Tibial nerve (tissue), 4 donors: ENCODE measurements around the gene ARHGEF26. TPM values are rescaled to one million over a fixed set of nuclear protein-coding genes. Genes with fewer than 3 reads are reported as not detected.

Experiments used
- DNase-seq, 2 donors: peaks; one replicate each; pipeline ENCODE4 v3.0.0-alpha.2; 2019; ENCODE audit warnings: low spot score in 2 of 2
- H3K27ac ChIP-seq, 4 donors: fragments of 200-600 bp; sonication (generic) in 3 of 4; one replicate each; pipeline ENCODE4 v1.5.1; 2017 to 2019; ENCODE audit warnings: mild to moderate bottlenecking in 1 of 4
- H3K27me3 ChIP-seq, 2 donors: fragments of 200-600 bp; sonication (generic) in 1 of 2; one replicate each; pipeline versions ENCODE4 v1.5.1 to v1.6.0; 2017 to 2019
- H3K36me3 ChIP-seq, 3 donors: fragments of 200-600 bp; sonication (generic); one replicate each; pipeline ENCODE4 v1.5.1; 2018 to 2019
- H3K4me1 ChIP-seq, 4 donors: fragments of 200-600 bp; sonication (generic) in 3 of 4; one replicate each; pipeline ENCODE4 v1.5.1; 2017 to 2019
- H3K4me3 ChIP-seq, 4 donors: fragments of 200-600 bp; sonication (generic) in 3 of 4; one replicate each; pipeline ENCODE4 v1.5.1; 2017 to 2019; ENCODE audit warnings: mild to moderate bottlenecking in 1 of 4, moderate library complexity in 1 of 4
- H3K9me3 ChIP-seq, 4 donors: fragments of 200-600 bp; sonication (generic) in 3 of 4; one replicate each; pipeline ENCODE4 v1.5.1; 2017 to 2019
- EP300 ChIP-seq, 2 donors: sonication (generic); formaldehyde crosslinking; IDR thresholded peaks; one replicate each; pipeline ENCODE4 v1.6.1; 2017; ENCODE audit warnings: antibody characterized with exemption in 2 of 2, mild to moderate bottlenecking in 1 of 2
- POLR2A ChIP-seq, 2 donors: fragments of 450-650 bp; IDR thresholded peaks; one replicate each; pipeline ENCODE4 v1.6.1; 2017; ENCODE audit warnings: antibody characterized with exemption in 2 of 2, mild to moderate bottlenecking in 2 of 2, moderate library complexity in 2 of 2
- WGBS, 2 donors: methylation state at CpG; one replicate each; pipeline ENCODE4 v1.1.5; 2018; 5-methylcytosine and 5-hydroxymethylcytosine counted together
- total RNA-seq, 4 donors: library from RNA; depleted of rRNA; stranded (reverse); fragments of >200 nt; gene quantifications; one replicate each; pipeline ENCODE4 v1.1.0, GENCODE V29; 2016
- TF ChIP-seq, protein P1 (sequence below), 5 experiments: fragments of 200-600 bp in 3 of 5; fragments of 450-650 bp in 2 of 5; sonication (generic) in 3 of 5; IDR thresholded peaks; one replicate each; pipeline ENCODE4 v1.5.1; 2016 to 2019; ENCODE audit warnings: antibody characterized with exemption in 5 of 5, mild to moderate bottlenecking in 3 of 5, moderate library complexity in 2 of 5

The ARHGEF26 gene
- total RNA-seq, 4 donors from 2014 or later, result 44.7 to 82.8 (median 64.4) TPM

DNA sequence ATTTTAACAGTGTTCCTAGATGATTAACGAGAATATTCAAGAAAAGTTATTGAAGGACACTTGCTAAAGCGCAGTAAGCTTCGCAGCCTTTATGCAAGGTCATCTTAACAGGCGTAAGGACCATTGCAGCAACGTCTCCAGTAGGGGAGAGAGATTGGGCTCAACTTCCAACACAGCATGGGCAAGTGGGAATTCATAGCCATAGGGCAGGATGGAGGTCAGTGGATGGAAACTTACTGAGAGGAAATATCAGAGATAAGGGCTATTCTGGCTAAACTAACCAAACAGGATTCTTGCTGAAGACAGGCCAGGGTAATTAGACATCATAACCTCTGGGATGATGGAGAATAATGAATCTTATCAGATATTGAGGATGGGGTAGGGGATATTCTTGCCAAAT lies 120.3 kb downstream of the ARHGEF26 start:
- no peak for DNase-seq
- peaks cover 0 to 60% (median 16%) of the 10 kb centered on the region in 4 donors for H3K4me1 ChIP-seq
- H3K27me3 ChIP-seq, result no peaks in the 10 kb centered on the region
- TF ChIP-seq POLR2A (IDR thresholded peaks at IDR 0.05) (no peak), EP300 (IDR thresholded peaks at IDR 0.05) (no peak)
- TF ChIP-seq, protein P1, sequence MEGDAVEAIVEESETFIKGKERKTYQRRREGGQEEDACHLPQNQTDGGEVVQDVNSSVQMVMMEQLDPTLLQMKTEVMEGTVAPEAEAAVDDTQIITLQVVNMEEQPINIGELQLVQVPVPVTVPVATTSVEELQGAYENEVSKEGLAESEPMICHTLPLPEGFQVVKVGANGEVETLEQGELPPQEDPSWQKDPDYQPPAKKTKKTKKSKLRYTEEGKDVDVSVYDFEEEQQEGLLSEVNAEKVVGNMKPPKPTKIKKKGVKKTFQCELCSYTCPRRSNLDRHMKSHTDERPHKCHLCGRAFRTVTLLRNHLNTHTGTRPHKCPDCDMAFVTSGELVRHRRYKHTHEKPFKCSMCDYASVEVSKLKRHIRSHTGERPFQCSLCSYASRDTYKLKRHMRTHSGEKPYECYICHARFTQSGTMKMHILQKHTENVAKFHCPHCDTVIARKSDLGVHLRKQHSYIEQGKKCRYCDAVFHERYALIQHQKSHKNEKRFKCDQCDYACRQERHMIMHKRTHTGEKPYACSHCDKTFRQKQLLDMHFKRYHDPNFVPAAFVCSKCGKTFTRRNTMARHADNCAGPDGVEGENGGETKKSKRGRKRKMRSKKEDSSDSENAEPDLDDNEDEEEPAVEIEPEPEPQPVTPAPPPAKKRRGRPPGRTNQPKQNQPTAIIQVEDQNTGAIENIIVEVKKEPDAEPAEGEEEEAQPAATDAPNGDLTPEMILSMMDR (IDR thresholded peaks at IDR 0.05), result no peak
- H3K9me3 ChIP-seq, result no peaks in the 10 kb centered on the region
- 87 to 94% methylated on average over 5 of the region's 5 CpGs for WGBS, 2 donors
- H3K27ac ChIP-seq, result peak overlapping the region in 3 of 4 donors; percentile 63 to 92 (median 82)
- H3K4me3 ChIP-seq, result no peak overlapping the region
- H3K36me3 ChIP-seq, result peaks cover 0 to 14% (median 0%) of the 10 kb centered on the region in 3 donors

DNA sequence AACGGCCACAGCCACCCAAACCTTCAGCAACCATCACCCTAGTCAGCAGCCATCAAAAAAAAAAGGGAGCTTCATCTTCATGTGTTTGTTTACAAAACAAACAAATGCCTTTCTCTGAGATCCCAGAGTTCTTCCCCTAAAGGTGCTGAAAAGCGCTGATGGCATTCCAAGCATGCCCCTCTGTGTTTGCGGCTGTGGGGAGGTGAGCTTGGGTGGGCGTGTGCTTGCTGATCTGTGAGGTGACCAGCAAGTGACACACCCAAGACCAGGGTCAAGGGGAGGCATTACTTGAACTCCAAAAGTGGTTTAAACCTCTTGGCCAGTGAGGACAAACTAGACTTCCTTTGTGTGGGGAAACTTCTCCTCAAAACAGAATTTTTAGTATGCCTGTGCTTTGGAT lies 121.6 kb downstream of the ARHGEF26 start:
- H3K36me3 ChIP-seq, result peaks cover 0 to 14% (median 0%) of the 10 kb centered on the region in 3 donors
- WGBS, 2 donors, result 63 to 77% methylated on average over 4 of the region's 4 CpGs
- peak overlapping the region; percentile 63 to 92 (median 77) for H3K27ac ChIP-seq
- H3K9me3 ChIP-seq, result no peaks in the 10 kb centered on the region
- TF ChIP-seq EP300 (IDR thresholded peaks at IDR 0.05) (no peak), POLR2A (IDR thresholded peaks at IDR 0.05) (no peak)
- TF ChIP-seq, protein P1 (IDR thresholded peaks at IDR 0.05), result no peak
- no peaks in the 10 kb centered on the region for H3K27me3 ChIP-seq
- H3K4me1 ChIP-seq, result peaks cover 0 to 70% (median 16%) of the 10 kb centered on the region in 4 donors
- H3K4me3 ChIP-seq, result no peak overlapping the region
- DNase-seq, result no peak

DNA sequence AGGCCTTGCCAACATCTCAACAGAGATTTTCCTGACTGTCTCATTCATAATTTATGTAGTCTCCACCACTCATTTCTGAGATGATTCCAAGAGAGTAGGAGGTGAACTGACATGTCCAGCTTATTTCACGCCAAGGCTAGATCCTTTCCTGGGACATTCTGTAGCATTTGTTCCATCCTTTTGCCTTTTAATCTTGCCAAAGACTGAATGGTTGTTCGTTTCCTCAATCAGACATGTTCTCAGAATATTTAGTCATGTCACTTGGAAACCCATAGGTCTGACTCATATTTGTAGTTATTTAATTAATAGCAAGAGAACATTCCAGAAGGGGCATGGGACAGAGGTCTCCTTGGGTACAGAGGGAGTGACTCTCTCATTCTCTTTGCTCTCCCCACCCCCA lies 122.2 kb downstream of the ARHGEF26 start:
- H3K27me3 ChIP-seq, result no peaks in the 10 kb centered on the region
- H3K4me1 ChIP-seq, result peaks cover 0 to 73% (median 16%) of the 10 kb centered on the region in 4 donors
- peaks cover 0 to 14% (median 0%) of the 10 kb centered on the region in 3 donors for H3K36me3 ChIP-seq
- no peak overlapping the region for H3K4me3 ChIP-seq
- peak overlapping the region; percentile 63 to 92 (median 77) for H3K27ac ChIP-seq
- no peak for DNase-seq
- WGBS, 2 donors, result 22 to 32% methylated on average over 2 of the region's 2 CpGs
- no peaks in the 10 kb centered on the region for H3K9me3 ChIP-seq
- TF ChIP-seq, protein P1 (IDR thresholded peaks at IDR 0.05), result no peak
- no peak for TF ChIP-seq POLR2A (IDR thresholded peaks at IDR 0.05)
- TF ChIP-seq EP300 (IDR thresholded peaks at IDR 0.05), result peak; percentile 23 to 87

DNA sequence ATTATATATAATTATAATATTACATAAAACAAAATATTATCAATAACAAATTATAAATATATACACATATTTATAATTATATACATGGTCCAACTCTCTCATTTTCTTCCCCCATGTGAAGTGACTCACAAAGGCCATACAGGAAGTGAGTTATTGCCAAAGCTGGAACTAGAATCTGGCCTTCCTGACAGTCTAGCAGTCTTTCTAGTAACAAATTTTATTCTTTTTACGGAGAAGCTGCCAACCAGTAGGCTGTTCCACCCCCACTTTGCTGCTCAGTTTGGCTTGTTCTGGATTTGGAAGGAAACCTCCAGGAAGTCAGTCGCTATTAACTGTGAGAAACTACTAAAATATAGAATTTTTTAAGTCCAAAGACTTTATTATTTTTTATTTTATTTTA lies 123.5 kb downstream of the ARHGEF26 start:
- DNase-seq, result no peak
- H3K4me1 ChIP-seq, result peaks cover 0 to 71% (median 16%) of the 10 kb centered on the region in 4 donors
- H3K27me3 ChIP-seq, result no peaks in the 10 kb centered on the region
- H3K4me3 ChIP-seq, result no peak overlapping the region
- H3K9me3 ChIP-seq, result no peaks in the 10 kb centered on the region
- 42 to 64% methylated on average over 2 of the region's 2 CpGs for WGBS, 2 donors
- peaks cover 0 to 21% (median 0%) of the 10 kb centered on the region in 3 donors for H3K36me3 ChIP-seq
- peak overlapping the region in 3 of 4 donors; percentile 40 to 82 (median 81) for H3K27ac ChIP-seq
- no peak for TF ChIP-seq EP300 (IDR thresholded peaks at IDR 0.05)
- no peak for TF ChIP-seq POLR2A (IDR thresholded peaks at IDR 0.05)
- TF ChIP-seq, protein P1 (IDR thresholded peaks at IDR 0.05), result no peak

DNA sequence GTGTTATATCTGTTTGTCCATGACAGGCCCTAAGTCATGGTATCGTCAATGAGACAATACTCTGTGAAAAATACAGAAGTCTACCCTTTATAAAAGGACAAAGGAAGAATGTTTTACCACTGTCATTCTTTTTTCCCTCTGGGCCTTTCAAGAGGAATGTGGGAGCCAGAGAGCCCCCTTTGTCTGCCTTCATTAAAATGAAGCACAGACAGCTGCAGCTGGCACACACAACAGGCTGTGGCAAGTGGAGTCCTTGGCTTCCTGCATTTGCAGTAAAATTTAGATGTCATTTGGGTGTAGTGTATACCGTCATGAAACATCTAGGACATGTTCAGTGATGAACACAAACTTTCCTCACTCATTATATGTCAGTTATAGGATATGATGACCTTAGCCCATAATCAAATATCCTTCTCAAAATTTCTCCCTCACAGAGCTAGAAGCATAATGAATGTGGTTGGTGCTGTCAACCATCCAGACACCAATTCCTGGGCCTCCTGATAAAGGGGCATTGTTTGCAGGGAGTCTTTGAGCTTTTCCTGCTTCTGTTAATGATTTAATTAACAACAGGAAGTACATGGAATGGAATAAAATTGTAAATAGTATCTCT lies 126.7 kb downstream of the ARHGEF26 start:
- H3K36me3 ChIP-seq, result peaks cover 0 to 28% (median 0%) of the 10 kb centered on the region in 3 donors
- H3K9me3 ChIP-seq, result no peaks in the 10 kb centered on the region
- peaks cover 0 to 55% (median 4%) of the 10 kb centered on the region in 4 donors for H3K4me1 ChIP-seq
- TF ChIP-seq POLR2A (IDR thresholded peaks at IDR 0.05) (no peak), EP300 (IDR thresholded peaks at IDR 0.05) (no peak)
- TF ChIP-seq, protein P1 (IDR thresholded peaks at IDR 0.05), result no peak
- DNase-seq, result no peak
- no peaks in the 10 kb centered on the region for H3K27me3 ChIP-seq
- no peak overlapping the region for H3K4me3 ChIP-seq
- WGBS, 2 donors, result 51 to 53% methylated on average over 2 of the region's 2 CpGs
- H3K27ac ChIP-seq, result peak overlapping the region in 3 of 4 donors; percentile 62 to 82 (median 81)
